LoVo (cell line): ENCODE measurements around the gene ACTR2.
"Not testable (repeated sequence)": the region's sequence is repeated elsewhere in the genome, so short reads cannot be mapped to it uniquely, and the experiment has no call there.

ENCODE experiments used
- DNase-seq: peaks from one replicate; pipeline ENCODE4 v3.0.0-alpha.2; 2016; ENCODE audit warnings: low spot score

ACTR2 gene

GRCh38 chr2:65313954-65314256 lies 86.3 kb downstream of the ACTR2 start:
- no peak for DNase-seq

DNA sequence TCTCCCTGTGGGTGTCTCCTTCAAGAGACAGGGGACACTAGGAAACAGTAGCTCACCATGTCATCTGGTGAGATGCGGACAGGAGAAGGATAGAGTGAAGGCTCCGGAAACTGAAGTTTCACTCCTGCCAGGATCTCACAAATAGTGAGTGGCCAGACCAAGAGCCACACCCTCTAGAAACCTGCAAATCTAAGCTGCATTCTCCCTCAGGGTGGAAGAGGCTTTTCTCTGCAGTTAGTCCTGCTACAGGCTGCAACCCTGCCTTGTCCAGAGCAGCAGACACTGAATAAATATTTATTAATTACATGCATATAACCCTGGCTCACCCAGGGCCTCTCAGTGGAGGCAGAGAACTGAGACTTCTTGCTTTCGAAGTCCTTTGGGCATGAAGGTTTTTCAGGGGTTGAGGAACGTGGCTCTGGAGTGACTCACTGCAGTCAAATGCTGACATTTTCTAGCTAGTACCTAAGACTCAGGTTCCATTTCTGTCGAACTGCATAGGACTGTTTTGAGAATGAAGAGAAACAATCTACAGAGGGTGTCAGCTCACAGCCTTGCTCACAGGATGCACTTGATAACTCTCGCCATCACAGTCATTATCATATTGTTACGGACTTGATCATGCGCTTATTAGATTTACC lies 87.3 kb downstream of the ACTR2 start:
- DNase-seq = no peak

DNA sequence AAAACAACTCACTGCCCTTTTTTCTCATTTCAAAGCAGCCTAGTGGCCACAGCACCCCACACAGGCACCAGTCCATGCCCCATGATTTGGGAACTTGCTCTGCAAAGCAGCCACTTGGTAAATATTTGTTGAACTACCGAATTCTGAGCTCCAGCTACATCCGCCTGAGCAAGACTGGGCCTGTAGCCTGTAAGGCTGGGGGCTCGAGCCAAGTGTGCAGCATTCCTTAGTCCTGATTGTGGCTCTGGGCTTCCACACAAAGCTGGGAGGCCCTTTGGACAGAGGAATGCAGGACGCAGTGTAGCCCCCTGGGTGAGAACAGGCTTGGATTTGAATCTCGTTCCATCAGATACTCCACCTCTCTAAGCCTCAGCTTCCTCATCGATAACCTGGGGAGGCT lies 88.4 kb downstream of the ACTR2 start:
- DNase-seq = no peak

DNA sequence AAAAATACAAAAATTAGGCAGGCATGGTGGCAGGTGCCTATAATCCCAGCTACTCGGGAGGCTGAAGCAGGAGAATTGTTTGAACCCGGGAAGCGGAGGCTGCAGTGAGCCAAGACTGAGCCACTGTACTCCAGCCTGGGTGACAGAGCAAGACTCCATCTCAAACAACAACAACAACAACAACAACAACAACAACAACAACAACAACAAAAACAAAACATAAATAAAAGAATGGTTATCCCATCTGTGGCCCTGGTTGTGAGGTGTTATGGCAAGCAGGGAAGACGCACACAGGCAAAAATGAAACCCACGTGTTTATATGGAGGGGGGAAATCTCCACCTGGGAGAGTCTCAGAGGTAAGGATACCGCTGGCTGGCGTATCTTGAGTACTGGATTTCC lies 89.7 kb downstream of the ACTR2 start:
- DNase-seq = not testable (repeated sequence)

- no peak for DNase-seq
Observed at GRCh38 chr2:65317841-65318240, 90.2 kb downstream of the ACTR2 start.

GRCh38 chr2:65319072-65319673 lies 91.5 kb downstream of the ACTR2 start:
- no peak for DNase-seq

DNA sequence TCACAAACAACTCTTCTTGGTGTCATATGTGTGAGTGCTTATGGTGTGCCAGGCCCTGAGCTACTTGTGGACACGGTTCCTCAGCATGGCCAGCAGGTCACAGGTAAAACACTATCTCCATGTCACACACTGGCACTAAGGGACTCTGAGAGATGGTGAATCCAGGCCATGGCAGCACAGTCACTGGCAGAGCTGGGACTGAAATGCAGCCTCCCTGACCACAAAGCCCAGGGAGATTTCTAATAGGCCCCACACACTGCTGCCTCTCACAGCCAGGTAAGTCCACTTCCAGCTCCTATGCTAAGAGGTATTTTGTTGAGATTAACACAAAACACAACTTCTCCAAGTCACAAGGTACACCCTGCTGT lies 92.0 kb downstream of the ACTR2 start:
- no peak for DNase-seq

- DNase-seq = peak; percentile 91
Observed at GRCh38 chr2:65320042-65320725, 92.6 kb downstream of the ACTR2 start.
